Measurements from ENCODE around the gene GFY.
"Not testable (repeated sequence)": the region's sequence is repeated elsewhere in the genome, so short reads cannot be mapped to it uniquely, and the experiment has no call there.

The GFY gene

GRCh38 chr19:49443366-49444099 lies 18.3 kb downstream of the GFY start:
- peak overlapping the region; percentile 70 for H3K4me3 ChIP-seq (ENCODE audit: low read length)

GRCh38 chr19:49444100-49444700 lies 19.0 kb downstream of the GFY start:
- not testable (repeated sequence) for H3K27ac ChIP-seq (ENCODE audit: low read depth, low read length); H3K4me1 ChIP-seq (ENCODE audit: control insufficient read depth, insufficient read depth, low read length); H3K4me3 ChIP-seq (ENCODE audit: low read length); H3K36me3 ChIP-seq (ENCODE audit: control insufficient read depth, insufficient read depth, low read length); H3K9ac ChIP-seq (ENCODE audit: low read length)
- H3K27me3 ChIP-seq (ENCODE audit: control insufficient read depth, insufficient read depth, low read length), result peaks cover 20% of the 10 kb centered on the region

More at GRCh38 chr19:49443366-49444099, 18.3 kb downstream of the GFY start:
- Histone ChIP-seq H3K36me3 (ENCODE audit: control insufficient read depth, insufficient read depth, low read length) (no peaks in the 10 kb centered on the region), H3K9ac (ENCODE audit: low read length) (no peak overlapping the region), H3K27ac (ENCODE audit: low read depth, low read length) (peak overlapping the region; percentile 0), H3K27me3 (ENCODE audit: control insufficient read depth, insufficient read depth, low read length) (peaks cover 22% of the 10 kb centered on the region), H3K4me1 (ENCODE audit: control insufficient read depth, insufficient read depth, low read length) (no peaks in the 10 kb centered on the region)

GRCh38 chr19:49445997-49446396 lies 20.8 kb downstream of the GFY start:
- Histone ChIP-seq H3K27ac (ENCODE audit: low read depth, low read length) (no peak overlapping the region), H3K4me3 (ENCODE audit: low read length) (no peak overlapping the region), H3K4me1 (ENCODE audit: control insufficient read depth, insufficient read depth, low read length) (no peaks in the 10 kb centered on the region), H3K36me3 (ENCODE audit: control insufficient read depth, insufficient read depth, low read length) (no peaks in the 10 kb centered on the region), H3K9ac (ENCODE audit: low read length) (no peak overlapping the region), H3K27me3 (ENCODE audit: control insufficient read depth, insufficient read depth, low read length) (peaks cover 5% of the 10 kb centered on the region)

GRCh38 chr19:49447485-49448431 lies 22.6 kb downstream of the GFY start:
- Histone ChIP-seq H3K4me1 (ENCODE audit: control insufficient read depth, insufficient read depth, low read length) (no peaks in the 10 kb centered on the region), H3K27ac (ENCODE audit: low read depth, low read length) (no peak overlapping the region), H3K9ac (ENCODE audit: low read length) (no peak overlapping the region), H3K27me3 (ENCODE audit: control insufficient read depth, insufficient read depth, low read length) (no peaks in the 10 kb centered on the region), H3K36me3 (ENCODE audit: control insufficient read depth, insufficient read depth, low read length) (no peaks in the 10 kb centered on the region), H3K4me3 (ENCODE audit: low read length) (no peak overlapping the region)

GRCh38 chr19:49448432-49448786 lies 23.2 kb downstream of the GFY start:
- Histone ChIP-seq H3K36me3 (ENCODE audit: control insufficient read depth, insufficient read depth, low read length) (no peaks in the 10 kb centered on the region), H3K4me1 (ENCODE audit: control insufficient read depth, insufficient read depth, low read length) (no peaks in the 10 kb centered on the region), H3K4me3 (ENCODE audit: low read length) (no peak overlapping the region), H3K27ac (ENCODE audit: low read depth, low read length) (no peak overlapping the region), H3K27me3 (ENCODE audit: control insufficient read depth, insufficient read depth, low read length) (no peaks in the 10 kb centered on the region), H3K9ac (ENCODE audit: low read length) (no peak overlapping the region)

- Histone ChIP-seq H3K27me3 (ENCODE audit: control insufficient read depth, insufficient read depth, low read length) (no peaks in the 10 kb centered on the region), H3K4me3 (ENCODE audit: low read length) (peak overlapping the region; percentile 47), H3K4me1 (ENCODE audit: control insufficient read depth, insufficient read depth, low read length) (peaks cover 7% of the 10 kb centered on the region), H3K36me3 (ENCODE audit: control insufficient read depth, insufficient read depth, low read length) (no peaks in the 10 kb centered on the region), H3K9ac (ENCODE audit: low read length) (no peak overlapping the region), H3K27ac (ENCODE audit: low read depth, low read length) (no peak overlapping the region)
Observed at GRCh38 chr19:49450405-49450804, 25.2 kb downstream of the GFY start.

- peaks cover 7% of the 10 kb centered on the region for H3K4me1 ChIP-seq (ENCODE audit: control insufficient read depth, insufficient read depth, low read length)
- H3K27me3 ChIP-seq (ENCODE audit: control insufficient read depth, insufficient read depth, low read length), result no peaks in the 10 kb centered on the region
- H3K4me3 ChIP-seq (ENCODE audit: low read length), result peak within 1 kb of the TSS; percentile 81
- H3K27ac ChIP-seq (ENCODE audit: low read depth, low read length), result peak within 1 kb of the TSS; percentile 99
- no peaks in the 10 kb centered on the region for H3K36me3 ChIP-seq (ENCODE audit: control insufficient read depth, insufficient read depth, low read length)
- H3K9ac ChIP-seq (ENCODE audit: low read length), result peak within 1 kb of the TSS; percentile 63
Observed at GRCh38 chr19:49451430-49452181, 26.4 kb downstream of the GFY start, which contains the start of gene PIH1D1. Gene PIH1D1, minus strand, starts transcription at chr19:49451814. Its CDS starts 240 bp downstream, at chr19:49451574.

GRCh38 chr19:49453013-49453756 lies 28.0 kb downstream of the GFY start, which contains the start of gene ALDH16A1:
Gene ALDH16A1, plus strand, starts transcription at chr19:49453225. Its CDS starts 107 bp downstream, at chr19:49453332.
- Histone ChIP-seq H3K36me3 (ENCODE audit: control insufficient read depth, insufficient read depth, low read length) (no peaks in the 10 kb centered on the region), H3K9ac (ENCODE audit: low read length) (peak within 1 kb of the TSS; percentile 94), H3K4me1 (ENCODE audit: control insufficient read depth, insufficient read depth, low read length) (peaks cover 7% of the 10 kb centered on the region), H3K27me3 (ENCODE audit: control insufficient read depth, insufficient read depth, low read length) (no peaks in the 10 kb centered on the region), H3K4me3 (ENCODE audit: low read length) (peak within 1 kb of the TSS; percentile 93), H3K27ac (ENCODE audit: low read depth, low read length) (peak within 1 kb of the TSS; percentile 99)

GRCh38 chr19:49453757-49454240 lies 28.6 kb downstream of the GFY start:
- Histone ChIP-seq H3K36me3 (ENCODE audit: control insufficient read depth, insufficient read depth, low read length) (no peaks in the 10 kb centered on the region), H3K4me1 (ENCODE audit: control insufficient read depth, insufficient read depth, low read length) (peaks cover 7% of the 10 kb centered on the region), H3K9ac (ENCODE audit: low read length) (peak overlapping the region; percentile 94), H3K4me3 (ENCODE audit: low read length) (peak overlapping the region; percentile 93), H3K27ac (ENCODE audit: low read depth, low read length) (peak overlapping the region; percentile 99), H3K27me3 (ENCODE audit: control insufficient read depth, insufficient read depth, low read length) (no peaks in the 10 kb centered on the region)

GRCh38 chr19:49455773-49456172 lies 30.6 kb downstream of the GFY start:
- Histone ChIP-seq H3K9ac (ENCODE audit: low read length) (no peak overlapping the region), H3K4me1 (ENCODE audit: control insufficient read depth, insufficient read depth, low read length) (peaks cover 7% of the 10 kb centered on the region), H3K4me3 (ENCODE audit: low read length) (no peak overlapping the region), H3K36me3 (ENCODE audit: control insufficient read depth, insufficient read depth, low read length) (no peaks in the 10 kb centered on the region), H3K27ac (ENCODE audit: low read depth, low read length) (no peak overlapping the region), H3K27me3 (ENCODE audit: control insufficient read depth, insufficient read depth, low read length) (no peaks in the 10 kb centered on the region)

- H3K27ac ChIP-seq (ENCODE audit: low read depth, low read length), result no peak overlapping the region
- H3K36me3 ChIP-seq (ENCODE audit: control insufficient read depth, insufficient read depth, low read length), result no peaks in the 10 kb centered on the region
- peaks cover 7% of the 10 kb centered on the region for H3K4me1 ChIP-seq (ENCODE audit: control insufficient read depth, insufficient read depth, low read length)
- no peak overlapping the region for H3K9ac ChIP-seq (ENCODE audit: low read length)
- H3K4me3 ChIP-seq (ENCODE audit: low read length), result no peak overlapping the region
- H3K27me3 ChIP-seq (ENCODE audit: control insufficient read depth, insufficient read depth, low read length), result no peaks in the 10 kb centered on the region
Observed at GRCh38 chr19:49456326-49456725, 31.1 kb downstream of the GFY start.
